GM12878 (cell line): ENCODE results near the gene DCDC2C.

Experiments
- CEBPB ChIP-seq, 2 experiments: fragments of 150-350 bp in 1 of 2; IDR thresholded peaks; 2 replicates each; pipeline ENCODE4 v1.6.1; 2012 to 2014; ENCODE audit warnings: low read depth in 2 of 2, low read length in 2 of 2, borderline replicate concordance in 1 of 2, inconsistent platforms in 1 of 2
- EZH2 ChIP-seq: IDR thresholded peaks from 2 replicates; pipeline ENCODE4 v1.6.1; 2012; ENCODE audit warnings: low read depth, mild to moderate bottlenecking, control low read depth, inconsistent platforms, low read length, borderline replicate concordance; ENCODE audit not compliant: control insufficient read depth
- GATAD2B ChIP-seq: fragments of 450-650 bp; conservative IDR thresholded peaks from 2 replicates; pipeline ENCODE4 v1.6.1; 2017; ENCODE audit warnings: low read depth, mild to moderate bottlenecking, moderate library complexity
- NKRF ChIP-seq: fragments of 450-650 bp; conservative IDR thresholded peaks from 2 replicates; pipeline ENCODE4 v1.6.1; 2017; ENCODE audit warnings: mild to moderate bottlenecking, moderate library complexity
- NR2C2 ChIP-seq: IDR thresholded peaks from 2 replicates; pipeline ENCODE4 v1.6.1; 2011; ENCODE audit warnings: borderline replicate concordance, low read depth; ENCODE audit not compliant: control insufficient read depth, insufficient read length
- POLR2A ChIP-seq: IDR thresholded peaks from 2 replicates; pipeline ENCODE4 v1.6.1; 2011; ENCODE audit warnings: low read depth, mild to moderate bottlenecking, low read length
- RAD51 ChIP-seq: fragments of 450-650 bp; IDR thresholded peaks from 2 replicates; pipeline ENCODE4 v1.6.1; 2016; ENCODE audit warnings: moderate library complexity, mild to moderate bottlenecking, inconsistent platforms
- SIN3A ChIP-seq: IDR thresholded peaks from 2 replicates; pipeline ENCODE4 v1.6.1; 2012; ENCODE audit warnings: low read depth, low read length, improper control_type of control experiment
- SMC3 ChIP-seq: IDR thresholded peaks from 2 replicates; pipeline ENCODE4 v1.6.1; 2011; ENCODE audit warnings: low read length, improper control_type of control experiment, borderline replicate concordance
- SRF ChIP-seq, 2 experiments: IDR thresholded peaks; 2 replicates each; pipeline ENCODE4 v1.6.1; 2011; ENCODE audit warnings: low read depth in 2 of 2, low read length in 2 of 2, mild to moderate bottlenecking in 1 of 2, moderate library complexity in 1 of 2
- TF ChIP-seq, protein P1 (sequence below), 3 experiments: IDR thresholded peaks in 2 of 3; conservative IDR thresholded peaks in 1 of 3; 2 replicates each; pipeline ENCODE4 v1.5.1; 2011; ENCODE audit warnings: low read depth in 3 of 3, low read length in 3 of 3, mild to moderate bottlenecking in 3 of 3, control low read depth in 2 of 3, moderate library complexity in 2 of 3, inconsistent platforms in 1 of 3, mixed read lengths in 1 of 3; ENCODE audit not compliant: control insufficient read depth in 2 of 3, insufficient read depth in 1 of 3; ENCODE audit errors: extremely low read depth in 1 of 3
- TF ChIP-seq, protein P2 (sequence below): fragments of 450-650 bp; IDR thresholded peaks from 2 replicates; pipeline ENCODE4 v1.6.1; 2017; ENCODE audit warnings: mild to moderate bottlenecking

- TF ChIP-seq POLR2A (no peak), EZH2 (no peak), NKRF (no peak), GATAD2B (no peak), SIN3A (no peak), SMC3 (no peak), RAD51 (no peak), NR2C2 (no peak), SRF (IDR thresholded peaks at IDR 0.05; ENCODE audit: low read depth in 2 of 2, low read length in 2 of 2) (no peak), CEBPB (IDR thresholded peaks at IDR 0.05; ENCODE audit: borderline replicate concordance in 1 of 2, low read depth in 2 of 2, low read length in 2 of 2) (no peak)
- TF ChIP-seq, protein P1, sequence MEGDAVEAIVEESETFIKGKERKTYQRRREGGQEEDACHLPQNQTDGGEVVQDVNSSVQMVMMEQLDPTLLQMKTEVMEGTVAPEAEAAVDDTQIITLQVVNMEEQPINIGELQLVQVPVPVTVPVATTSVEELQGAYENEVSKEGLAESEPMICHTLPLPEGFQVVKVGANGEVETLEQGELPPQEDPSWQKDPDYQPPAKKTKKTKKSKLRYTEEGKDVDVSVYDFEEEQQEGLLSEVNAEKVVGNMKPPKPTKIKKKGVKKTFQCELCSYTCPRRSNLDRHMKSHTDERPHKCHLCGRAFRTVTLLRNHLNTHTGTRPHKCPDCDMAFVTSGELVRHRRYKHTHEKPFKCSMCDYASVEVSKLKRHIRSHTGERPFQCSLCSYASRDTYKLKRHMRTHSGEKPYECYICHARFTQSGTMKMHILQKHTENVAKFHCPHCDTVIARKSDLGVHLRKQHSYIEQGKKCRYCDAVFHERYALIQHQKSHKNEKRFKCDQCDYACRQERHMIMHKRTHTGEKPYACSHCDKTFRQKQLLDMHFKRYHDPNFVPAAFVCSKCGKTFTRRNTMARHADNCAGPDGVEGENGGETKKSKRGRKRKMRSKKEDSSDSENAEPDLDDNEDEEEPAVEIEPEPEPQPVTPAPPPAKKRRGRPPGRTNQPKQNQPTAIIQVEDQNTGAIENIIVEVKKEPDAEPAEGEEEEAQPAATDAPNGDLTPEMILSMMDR (IDR thresholded peaks at IDR 0.05 in 2 of 3, conservative IDR thresholded peaks at IDR 0.05 in 1 of 3; ENCODE audit: control insufficient read depth in 2 of 3, extremely low read depth in 1 of 3, insufficient read depth in 1 of 3, low read depth in 3 of 3, low read length in 3 of 3) = no peak
- TF ChIP-seq, protein P2, sequence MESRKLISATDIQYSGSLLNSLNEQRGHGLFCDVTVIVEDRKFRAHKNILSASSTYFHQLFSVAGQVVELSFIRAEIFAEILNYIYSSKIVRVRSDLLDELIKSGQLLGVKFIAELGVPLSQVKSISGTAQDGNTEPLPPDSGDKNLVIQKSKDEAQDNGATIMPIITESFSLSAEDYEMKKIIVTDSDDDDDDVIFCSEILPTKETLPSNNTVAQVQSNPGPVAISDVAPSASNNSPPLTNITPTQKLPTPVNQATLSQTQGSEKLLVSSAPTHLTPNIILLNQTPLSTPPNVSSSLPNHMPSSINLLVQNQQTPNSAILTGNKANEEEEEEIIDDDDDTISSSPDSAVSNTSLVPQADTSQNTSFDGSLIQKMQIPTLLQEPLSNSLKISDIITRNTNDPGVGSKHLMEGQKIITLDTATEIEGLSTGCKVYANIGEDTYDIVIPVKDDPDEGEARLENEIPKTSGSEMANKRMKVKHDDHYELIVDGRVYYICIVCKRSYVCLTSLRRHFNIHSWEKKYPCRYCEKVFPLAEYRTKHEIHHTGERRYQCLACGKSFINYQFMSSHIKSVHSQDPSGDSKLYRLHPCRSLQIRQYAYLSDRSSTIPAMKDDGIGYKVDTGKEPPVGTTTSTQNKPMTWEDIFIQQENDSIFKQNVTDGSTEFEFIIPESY = no peak
These were observed 36.2 kb upstream of the DCDC2C start for GRCh38 chr2:3667151-3667631.
